ENCODE results near the gene PERM1. TPM values are rescaled to one million over a fixed set of nuclear protein-coding genes. Genes with fewer than 3 reads are reported as not detected.
A peak's percentile ranks its signal among the peaks of the same experiment; 100 is the strongest.

Gene PERM1
- total and polyA plus RNA-seq, 9 of the 15 experiments (the other 6 are each of a cell fraction or from before 2014, with no cell fraction given) = not detected

- TF ChIP-seq SRF (CRISPR knock-in tag; IDR thresholded peaks at IDR 0.05) = peak in 1 of 2 experiments; percentile 95; a peak in 2 of 4 replicates
- peak; percentile 81 for TF ChIP-seq POLR2G (IDR thresholded peaks at IDR 0.05; ENCODE audit: low read depth, low read length)
- TF ChIP-seq KDM5B (IDR thresholded peaks at IDR 0.05; ENCODE audit: insufficient replicate concordance, low read depth, low read length) = peak; percentile 72
- TF ChIP-seq NBN (IDR thresholded peaks at IDR 0.05; ENCODE audit: low read depth) = peak; percentile 84
- TF ChIP-seq HSF4 (CRISPR knock-in tag; IDR thresholded peaks at IDR 0.05; ENCODE audit: borderline replicate concordance) = no peak
- TF ChIP-seq SAP30 (IDR thresholded peaks at IDR 0.05; ENCODE audit: borderline replicate concordance, insufficient read depth, low read depth, low read length, poor library complexity, severe bottlenecking) = peak; percentile 78
- TF ChIP-seq, protein P1, sequence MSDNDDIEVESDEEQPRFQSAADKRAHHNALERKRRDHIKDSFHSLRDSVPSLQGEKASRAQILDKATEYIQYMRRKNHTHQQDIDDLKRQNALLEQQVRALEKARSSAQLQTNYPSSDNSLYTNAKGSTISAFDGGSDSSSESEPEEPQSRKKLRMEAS (CRISPR knock-in tag; IDR thresholded peaks at IDR 0.05) = peak; percentile 80
- no peak for TF ChIP-seq HLTF (IDR thresholded peaks at IDR 0.05)
- peak; percentile 77 for TF ChIP-seq RBFOX2 (IDR thresholded peaks at IDR 0.05; ENCODE audit: low read depth, low read length)
- 0 out of 2 replicates have a peak, but pooled peaks have one; percentile 62 for TF ChIP-seq ZNF224 (CRISPR knock-in tag; IDR thresholded peaks at IDR 0.05)
- TF ChIP-seq LCOR (CRISPR knock-in tag; IDR thresholded peaks at IDR 0.05) = peak; percentile 96
- TF ChIP-seq AFF4 (CRISPR knock-in tag; IDR thresholded peaks at IDR 0.05) = no peak
- no peak for TF ChIP-seq ETV6 (IDR thresholded peaks at IDR 0.05; ENCODE audit: borderline replicate concordance in 1 of 2, low read depth in 2 of 2, low read length in 1 of 2)
- TF ChIP-seq ETV6 (CRISPR knock-in tag; IDR thresholded peaks at IDR 0.05; ENCODE audit: borderline replicate concordance) = 0 out of 2 replicates have a peak, but pooled peaks have one; percentile 63
- no peak for TF ChIP-seq XRCC3 (IDR thresholded peaks at IDR 0.05)
- TF ChIP-seq ZNF583 (CRISPR knock-in tag; IDR thresholded peaks at IDR 0.05) = no peak
- peak; percentile 15 for TF ChIP-seq CHD1 (IDR thresholded peaks at IDR 0.05; ENCODE audit: low read length)
- TF ChIP-seq NCOR1 (IDR thresholded peaks at IDR 0.05) = peak; percentile 55
- TF ChIP-seq ZNF830 (CRISPR knock-in tag; IDR thresholded peaks at IDR 0.05) = no peak
- peak; percentile 15; the same call in 1 of the 2 replicates for TF ChIP-seq GATAD2B (IDR thresholded peaks at IDR 0.05; ENCODE audit: borderline replicate concordance)
- TF ChIP-seq DACH1 (IDR thresholded peaks at IDR 0.05; ENCODE audit: partially characterized antibody) = peak; percentile 14
- TF ChIP-seq, protein P2, sequence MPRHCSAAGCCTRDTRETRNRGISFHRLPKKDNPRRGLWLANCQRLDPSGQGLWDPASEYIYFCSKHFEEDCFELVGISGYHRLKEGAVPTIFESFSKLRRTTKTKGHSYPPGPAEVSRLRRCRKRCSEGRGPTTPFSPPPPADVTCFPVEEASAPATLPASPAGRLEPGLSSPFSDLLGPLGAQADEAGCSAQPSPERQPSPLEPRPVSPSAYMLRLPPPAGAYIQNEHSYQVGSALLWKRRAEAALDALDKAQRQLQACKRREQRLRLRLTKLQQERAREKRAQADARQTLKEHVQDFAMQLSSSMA (CRISPR knock-in tag; IDR thresholded peaks at IDR 0.05) = no peak
These were observed 31.4 kb upstream of the PERM1 start, which contains the start of gene ISG15 (continued) for GRCh38 chr1:1013105-1013921.

All from K562 (cell line).